Coronary artery (tissue), 2 donors: ENCODE measurements around the gene PTPRN.
A peak's percentile ranks its signal among the peaks of the same experiment; 100 is the strongest.

Experiments
- DNase-seq: peaks from one replicate; pipeline ENCODE4 v3.0.0-alpha.2; 2017; ENCODE audit warnings: low spot score
- H3K27ac ChIP-seq, 2 donors: fragments of 200-600 bp; sonication (generic); one replicate each; pipeline ENCODE4 v1.5.1; 2016 to 2019
- H3K4me3 ChIP-seq: fragments of 200-600 bp; sonication (generic); 2 replicates; pipeline ENCODE4 v1.5.1; 2016; ENCODE audit warnings: mild to moderate bottlenecking, moderate library complexity
- CTCF ChIP-seq: fragments of 200-600 bp; sonication (generic); IDR thresholded peaks from one replicate; pipeline ENCODE4 v1.5.1; 2019; ENCODE audit warnings: antibody characterized with exemption

Gene PTPRN

DNA sequence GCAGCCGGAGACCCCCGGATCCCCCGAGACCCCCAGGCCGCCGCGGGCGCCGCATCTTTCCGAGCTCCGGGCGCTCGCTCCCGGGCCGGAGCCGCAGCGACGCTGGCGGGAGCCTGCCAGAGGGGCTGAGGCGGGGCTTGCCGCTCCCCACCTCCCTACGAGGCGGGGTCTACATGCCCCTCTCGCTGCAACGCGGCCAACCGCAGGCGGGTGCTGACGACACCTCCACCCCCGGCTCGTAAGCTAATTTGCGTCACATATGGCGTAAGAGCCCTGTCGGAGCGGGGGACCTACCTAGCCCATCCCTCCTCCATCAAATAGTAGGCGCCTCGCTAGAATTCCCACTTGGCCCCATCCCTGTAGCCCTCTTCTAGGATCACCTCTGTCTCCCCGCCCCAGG is at the start of gene PTPRN:
Gene PTPRN (minus strand): TSS at position 124 of the 400 bp plus-strand sequence. CDS start 69 bp downstream, at position 55.
- no peak for TF ChIP-seq CTCF
- Histone ChIP-seq H3K27ac (no peak within 1 kb of the TSS), H3K4me3 (no peak within 1 kb of the TSS)
- DNase-seq, result no peak

DNA sequence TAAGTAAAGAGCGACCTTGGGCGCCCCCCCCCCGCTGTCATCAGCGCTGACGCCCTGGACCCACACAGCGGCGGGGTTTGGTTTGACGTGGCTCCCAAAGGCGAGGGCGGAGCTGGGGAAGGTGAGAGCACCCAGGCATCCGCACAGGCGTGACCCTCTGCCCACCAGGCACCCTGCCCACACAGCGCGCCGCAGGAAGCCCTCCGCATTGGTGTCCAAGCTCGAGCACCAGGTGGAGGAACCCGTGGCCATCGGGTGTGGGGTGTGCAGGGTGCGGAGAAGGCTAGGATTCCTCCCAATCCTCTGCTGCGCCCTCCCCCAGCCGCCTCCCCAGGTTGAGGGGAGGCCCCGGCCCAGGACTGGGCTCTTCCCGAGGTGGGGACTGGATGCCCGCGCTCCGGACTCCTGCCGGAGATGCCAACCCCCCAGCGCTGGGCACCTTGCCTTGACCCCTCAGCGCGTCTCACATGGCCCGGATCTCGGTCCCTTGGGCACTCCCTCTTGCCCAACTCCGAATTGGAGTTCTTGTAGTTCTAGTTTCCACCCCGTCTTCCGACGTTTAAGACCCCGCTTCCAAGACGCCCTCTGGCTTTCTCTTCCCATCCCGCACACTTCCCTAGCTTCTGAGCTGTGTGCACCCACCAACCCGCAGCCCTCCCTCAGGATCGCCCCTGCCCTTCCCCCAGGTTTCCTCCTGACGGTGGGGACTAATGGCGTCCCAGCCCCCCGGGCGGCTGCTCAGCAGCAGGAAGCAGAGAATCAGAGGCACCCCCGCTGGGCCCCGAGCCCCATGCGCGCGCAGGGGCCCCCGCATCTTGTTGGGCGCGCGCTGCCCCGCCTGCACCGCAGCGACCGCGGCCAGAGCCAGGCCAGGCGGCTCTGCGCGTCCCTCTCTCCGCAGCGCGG is 49.2 kb upstream of the PTPRN start:
- TF ChIP-seq CTCF, result no peak

DNA sequence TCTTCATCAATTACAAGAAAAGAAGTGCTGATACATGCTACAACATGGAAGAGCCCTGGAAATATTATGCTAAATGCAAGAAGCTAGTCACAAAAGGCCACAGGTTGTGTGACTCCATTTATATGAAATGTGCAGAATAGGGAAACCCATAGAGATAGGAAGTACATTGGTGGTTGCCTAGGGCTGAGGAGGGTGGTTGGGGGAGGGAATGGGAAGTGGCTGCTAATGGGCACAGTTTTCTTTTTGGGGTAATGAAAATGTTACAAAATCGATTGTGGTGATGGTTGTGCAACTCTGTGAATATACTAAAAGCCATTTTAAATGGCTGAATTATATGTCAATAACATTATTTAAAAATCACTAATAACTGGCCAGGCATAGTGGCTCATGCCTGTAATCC is 47.6 kb upstream of the PTPRN start:
- Histone ChIP-seq H3K4me3 (no peak overlapping the region), H3K27ac (no peak overlapping the region)
- no peak for DNase-seq
- no peak for TF ChIP-seq CTCF

More for the DNA sequence above, 49.2 kb upstream of the PTPRN start:
- no peak for DNase-seq
- H3K27ac ChIP-seq, result no peak overlapping the region
- peak overlapping the region; percentile 56 for H3K4me3 ChIP-seq

- no peak for DNase-seq
- H3K4me3 ChIP-seq, result no peak overlapping the region
- TF ChIP-seq CTCF, result no peak
- no peak overlapping the region for H3K27ac ChIP-seq
Measured at GRCh38 chr2:219354582-219354981, 45.4 kb upstream of the PTPRN start.

DNA sequence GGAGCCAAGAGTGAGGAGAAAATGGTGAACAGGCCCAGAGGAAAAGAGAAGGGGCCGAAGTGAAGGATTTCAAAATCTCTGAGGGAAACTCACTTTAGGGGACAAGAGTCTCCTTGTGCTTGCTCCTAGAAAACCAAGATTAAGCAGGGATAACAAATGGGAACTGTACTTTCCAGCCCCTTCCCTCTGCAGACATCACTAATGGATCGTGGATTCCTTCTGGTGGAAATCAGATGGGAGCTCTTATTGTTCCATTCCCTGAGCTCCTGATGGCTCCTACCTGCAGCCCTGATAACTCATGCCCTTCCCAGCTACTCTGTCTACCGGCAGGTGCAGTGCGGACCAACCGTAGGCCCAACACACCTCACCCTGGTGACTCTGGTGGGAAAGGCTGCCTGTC is 43.9 kb upstream of the PTPRN start:
- Histone ChIP-seq H3K4me3 (no peak overlapping the region), H3K27ac (no peak overlapping the region)
- DNase-seq, result no peak
- TF ChIP-seq CTCF, result no peak

GRCh38 chr2:219352448-219353023 is 43.3 kb upstream of the PTPRN start:
- H3K27ac ChIP-seq, result no peak overlapping the region
- DNase-seq, result no peak
- peak; percentile 39 for TF ChIP-seq CTCF
- no peak overlapping the region for H3K4me3 ChIP-seq
